Activated CD4-positive, alpha-beta T cell treated with anti-CD3 and anti-CD28 coated beads, Interleukin-2, amount 50 U/mL, for 16 hours (primary cell): Measurements from ENCODE around the gene B4GALT2.

Source experiments
- DNase-seq: peaks from one replicate; pipeline ENCODE4 v3.0.0-alpha.2; 2020

Gene B4GALT2

DNA sequence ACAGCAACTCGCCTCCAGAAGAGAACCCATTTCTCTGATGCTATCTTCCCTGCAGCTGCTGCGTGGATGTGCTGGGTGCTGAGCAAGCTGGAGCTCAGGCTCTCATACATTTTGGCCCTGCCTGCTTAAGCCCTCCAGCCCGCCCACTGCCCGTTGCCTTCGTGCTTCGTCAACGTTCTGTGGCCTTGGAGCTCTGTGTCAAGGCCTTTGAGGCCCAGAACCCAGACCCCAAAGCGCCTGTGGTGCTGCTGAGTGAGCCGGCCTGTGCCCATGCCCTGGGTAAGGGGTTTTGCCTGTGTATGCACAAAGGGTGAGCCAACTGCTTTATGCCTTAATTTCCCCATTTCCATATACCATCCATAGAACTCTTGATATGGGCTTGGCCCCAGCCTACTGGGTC is 8.1 kb upstream of the B4GALT2 start:
- DNase-seq: no peak

- no peak for DNase-seq
Measured at GRCh38 chr1:43971336-43971980, 7.6 kb upstream of the B4GALT2 start.

DNA sequence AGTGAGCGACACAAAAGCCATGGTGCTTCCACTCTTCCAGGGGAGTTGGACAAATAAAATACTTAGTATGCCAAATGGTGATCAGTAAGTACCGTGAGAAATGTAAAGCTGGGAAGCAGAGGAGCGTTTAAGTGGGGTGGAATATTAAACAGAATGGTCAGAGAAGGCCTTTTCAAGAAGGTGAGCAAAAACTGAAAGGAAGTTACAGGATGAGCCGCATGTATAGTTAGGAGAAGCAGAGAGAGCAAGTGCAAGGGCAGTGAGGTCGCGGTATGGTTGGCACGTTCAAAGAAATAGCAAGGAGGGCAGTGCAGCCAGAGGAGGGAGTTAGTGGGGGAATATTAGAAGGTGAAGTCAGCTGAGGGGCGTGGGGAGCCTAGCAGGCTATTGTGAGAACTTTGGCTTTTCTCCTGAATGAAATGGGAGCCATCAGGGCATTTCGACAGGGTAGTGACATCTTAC is 5.0 kb upstream of the B4GALT2 start:
- DNase-seq: no peak

GRCh38 chr1:43974443-43975248 is 4.4 kb upstream of the B4GALT2 start, which contains the start of gene ATP6V0B:
Gene ATP6V0B, plus strand, starts transcription at chr1:43974960. Its CDS starts 81 bp downstream, at chr1:43975041.
- peak; percentile 96 for DNase-seq

DNA sequence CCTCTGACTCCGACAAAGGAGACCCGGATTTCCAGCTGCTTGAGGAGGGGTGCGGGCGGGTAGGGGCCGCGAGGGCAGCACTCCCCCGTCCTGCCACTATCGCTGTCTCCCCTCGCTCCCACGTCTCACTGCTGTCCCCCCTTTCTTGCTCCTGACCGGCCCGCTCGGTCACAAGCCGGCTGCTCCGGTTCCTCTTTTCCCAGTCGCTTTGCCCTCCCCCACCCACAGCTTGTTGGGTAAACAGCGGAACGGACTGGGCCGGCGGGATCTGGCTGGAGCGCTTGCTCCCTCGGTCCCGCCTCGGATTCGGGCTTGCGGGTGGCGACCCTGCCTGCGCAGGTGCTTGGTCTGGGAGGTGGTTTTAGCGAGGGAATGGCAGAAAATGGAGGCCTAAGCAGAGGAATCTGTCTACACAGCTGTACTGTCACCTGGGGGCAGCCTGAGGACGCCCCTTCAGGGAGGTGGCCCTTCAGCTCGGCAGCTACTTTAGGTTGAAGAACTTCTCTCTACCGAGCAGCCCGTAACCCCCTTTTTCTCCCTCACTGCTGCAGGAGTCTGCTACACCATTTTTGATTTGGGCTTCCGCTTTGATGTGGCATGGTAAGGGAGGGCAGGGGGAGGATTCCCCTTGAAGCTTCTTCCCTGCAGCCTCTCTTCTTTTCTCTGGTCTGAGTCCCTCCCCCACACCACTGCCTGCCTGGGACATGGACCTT is 3.6 kb upstream of the B4GALT2 start:
- DNase-seq: peak; percentile 28

DNA sequence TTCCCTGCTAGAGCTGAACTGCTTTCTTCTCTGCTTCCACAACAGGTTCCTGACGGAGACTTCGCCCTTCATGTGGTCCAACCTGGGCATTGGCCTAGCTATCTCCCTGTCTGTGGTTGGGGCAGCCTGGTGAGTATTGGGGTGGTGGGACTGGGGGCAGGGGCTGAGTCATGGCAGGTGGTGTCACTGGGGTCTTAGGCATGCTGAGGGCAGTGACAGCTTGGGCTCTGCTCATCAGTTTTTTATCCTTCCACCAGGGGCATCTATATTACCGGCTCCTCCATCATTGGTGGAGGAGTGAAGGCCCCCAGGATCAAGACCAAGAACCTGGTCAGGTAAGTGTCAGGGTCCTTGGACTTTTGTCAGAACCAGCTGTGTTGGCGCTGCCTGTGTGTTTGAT is 3.0 kb upstream of the B4GALT2 start:
- DNase-seq: no peak

DNA sequence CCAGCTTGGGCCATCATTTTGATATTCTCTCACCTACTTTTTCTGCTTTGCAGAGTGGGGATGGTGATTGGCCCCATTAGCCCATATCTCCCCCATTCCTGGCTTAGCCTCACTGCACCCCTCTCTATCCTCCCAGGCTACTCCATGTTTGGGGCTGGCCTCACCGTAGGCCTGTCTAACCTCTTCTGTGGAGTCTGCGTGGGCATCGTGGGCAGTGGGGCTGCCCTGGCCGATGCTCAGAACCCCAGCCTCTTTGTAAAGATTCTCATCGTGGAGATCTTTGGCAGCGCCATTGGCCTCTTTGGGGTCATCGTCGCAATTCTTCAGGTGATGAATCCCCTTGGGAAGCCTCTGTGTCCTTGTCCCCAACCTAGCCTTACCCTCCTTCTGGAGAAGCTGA is 2.1 kb upstream of the B4GALT2 start:
- DNase-seq: no peak

GRCh38 chr1:43977376-43978263 is 1.4 kb upstream of the B4GALT2 start:
- DNase-seq: no peak

DNA sequence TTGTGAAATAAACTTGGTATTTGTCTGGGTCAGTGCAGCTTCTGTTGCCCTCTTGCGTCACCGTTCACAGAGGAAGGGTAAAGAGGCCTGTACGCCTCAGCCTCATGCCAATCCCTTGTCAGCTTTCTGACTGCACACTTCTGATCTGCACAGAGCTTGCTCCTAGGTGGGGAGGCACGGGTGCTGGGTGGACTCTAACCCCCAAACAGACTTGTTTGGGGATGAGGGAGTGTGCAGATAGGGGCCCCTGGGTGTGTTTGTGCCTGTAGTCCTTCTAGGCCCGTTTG is 803 bp upstream of the B4GALT2 start:
- DNase-seq: no peak

DNA sequence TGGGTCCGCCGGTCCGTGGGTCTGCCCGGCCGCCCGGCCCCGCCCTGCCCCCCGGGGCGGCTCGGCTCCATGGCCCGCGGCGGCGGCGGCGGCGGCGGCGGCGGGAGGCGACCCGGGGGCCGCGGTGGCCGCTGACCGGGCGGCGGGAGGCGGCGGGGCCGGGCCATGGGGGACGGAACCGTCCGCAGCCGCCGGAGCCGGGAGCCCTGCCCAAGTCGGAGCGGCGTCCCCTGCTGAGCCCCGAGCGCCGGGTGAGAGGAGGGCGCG is 184 bp downstream of the B4GALT2 start:
- DNase-seq: no peak

DNA sequence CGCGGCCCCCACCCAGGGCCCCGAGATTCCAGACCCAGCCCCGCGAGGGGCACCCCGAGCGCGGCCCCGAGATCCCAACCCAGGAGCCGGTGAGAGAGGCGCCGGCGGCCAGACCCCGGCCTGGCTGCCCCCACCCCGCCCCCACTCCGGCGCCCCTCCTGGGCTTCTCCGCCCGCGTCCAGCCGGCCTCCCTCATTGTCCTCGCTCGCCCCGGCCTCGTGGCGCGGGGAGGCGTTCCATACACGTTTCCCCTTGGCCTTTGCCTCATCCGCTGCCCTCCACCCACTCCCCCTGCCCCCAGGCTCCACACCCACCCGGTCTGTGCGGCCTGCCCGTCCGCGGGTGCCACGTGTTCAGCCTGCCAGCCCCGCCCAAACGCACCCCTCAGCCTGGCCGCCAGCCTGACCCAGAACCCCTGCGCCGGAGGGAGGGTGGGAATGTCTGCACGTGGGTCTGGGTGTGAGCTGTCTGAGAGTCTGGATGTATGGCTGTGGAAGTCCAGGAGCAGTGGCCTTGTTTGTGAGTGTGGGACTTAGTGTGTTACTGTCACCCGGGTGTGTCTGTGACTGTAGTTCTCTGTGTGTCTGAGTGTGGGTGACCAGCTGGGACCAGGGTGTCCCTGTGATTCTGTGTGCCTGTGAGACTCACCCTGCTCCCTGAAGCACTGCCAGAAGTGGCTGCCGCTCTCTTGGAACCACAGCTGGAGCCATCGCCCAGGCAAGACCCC is 681 bp downstream of the B4GALT2 start:
- peak; percentile 65 for DNase-seq

DNA sequence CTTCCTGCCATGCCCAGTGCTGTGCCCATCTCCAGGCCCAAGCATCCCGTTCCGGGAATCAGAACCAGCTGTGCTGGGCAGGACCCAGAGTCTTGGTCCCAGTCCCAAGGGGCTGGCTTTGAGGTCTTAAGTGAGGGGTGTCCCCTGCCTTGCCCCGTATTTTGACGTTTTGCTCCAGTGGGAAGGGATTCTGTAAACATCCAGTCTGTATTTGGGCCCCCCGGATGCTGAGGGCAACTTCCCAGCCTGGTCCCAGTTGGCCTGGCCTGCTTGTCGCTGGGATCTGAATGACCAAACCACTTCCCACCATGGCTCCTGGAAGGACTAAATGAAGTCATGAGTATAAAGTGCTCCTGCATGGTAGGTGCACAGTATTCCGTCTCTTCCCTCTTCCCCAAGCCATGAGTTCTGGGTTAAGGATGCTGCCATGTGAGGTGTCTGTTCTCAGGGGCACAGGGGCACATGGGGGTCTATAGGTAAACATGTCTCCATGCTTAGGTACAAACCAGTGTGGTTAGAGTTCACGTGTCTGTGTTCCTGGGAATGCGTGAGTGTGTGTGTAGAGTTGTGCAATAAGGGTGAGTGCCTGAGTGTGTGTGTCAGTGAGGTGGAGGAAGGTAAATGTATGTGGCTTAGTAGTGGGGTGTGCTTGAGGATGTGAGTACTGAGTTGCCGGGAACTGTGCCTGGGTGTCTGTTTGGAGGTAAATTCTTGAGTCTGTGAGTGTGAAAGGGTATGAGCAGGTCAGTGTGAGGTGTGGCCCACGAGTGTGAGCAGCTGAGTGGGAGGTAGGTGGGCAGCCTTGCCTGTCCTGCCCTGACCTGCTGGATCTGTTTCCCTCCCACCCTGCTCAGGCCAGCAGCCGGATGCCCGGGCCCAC is 1.5 kb downstream of the B4GALT2 start:
- DNase-seq: no peak

GRCh38 chr1:43981135-43981491 is 2.1 kb downstream of the B4GALT2 start:
- DNase-seq: no peak

DNA sequence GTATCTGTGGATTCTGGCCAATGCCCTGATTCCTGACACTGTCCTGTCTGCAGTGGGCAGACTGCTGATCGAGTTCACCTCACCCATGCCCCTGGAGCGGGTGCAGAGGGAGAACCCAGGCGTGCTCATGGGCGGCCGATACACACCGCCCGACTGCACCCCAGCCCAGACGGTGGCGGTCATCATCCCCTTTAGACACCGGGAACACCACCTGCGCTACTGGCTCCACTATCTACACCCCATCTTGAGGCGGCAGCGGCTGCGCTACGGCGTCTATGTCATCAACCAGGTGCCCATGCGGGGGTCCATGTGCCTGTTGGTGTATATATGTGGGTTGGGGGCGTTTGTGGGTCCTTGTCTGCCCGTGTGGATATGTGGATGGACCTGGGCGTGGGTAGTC is 2.6 kb downstream of the B4GALT2 start:
- no peak for DNase-seq

- no peak for DNase-seq
Measured at GRCh38 chr1:43982241-43982640, 3.2 kb downstream of the B4GALT2 start.

DNA sequence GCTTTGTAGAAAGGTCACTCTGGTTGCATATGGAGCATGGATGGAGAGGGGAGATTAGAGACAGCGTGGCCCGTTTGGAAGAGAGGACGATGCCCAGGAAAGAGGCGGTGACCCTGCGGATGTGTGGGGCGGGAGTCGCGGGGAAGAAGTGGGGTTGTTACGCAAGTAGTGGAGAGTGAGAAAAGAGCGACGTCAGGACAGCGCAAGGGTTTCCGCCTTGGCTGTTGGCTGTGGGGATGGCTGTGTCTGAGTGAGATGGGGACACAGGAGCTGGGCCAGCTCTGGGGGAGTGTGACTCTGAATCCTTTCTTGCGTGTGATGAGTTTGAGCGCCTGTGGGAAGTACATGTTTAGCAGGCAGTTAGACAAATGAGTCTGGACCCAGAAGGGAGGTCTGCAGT is 3.8 kb downstream of the B4GALT2 start:
- no peak for DNase-seq

- no peak for DNase-seq
Measured at GRCh38 chr1:43983253-43983899, 4.4 kb downstream of the B4GALT2 start.

GRCh38 chr1:43984855-43985254 is 5.8 kb downstream of the B4GALT2 start:
- DNase-seq: no peak

DNA sequence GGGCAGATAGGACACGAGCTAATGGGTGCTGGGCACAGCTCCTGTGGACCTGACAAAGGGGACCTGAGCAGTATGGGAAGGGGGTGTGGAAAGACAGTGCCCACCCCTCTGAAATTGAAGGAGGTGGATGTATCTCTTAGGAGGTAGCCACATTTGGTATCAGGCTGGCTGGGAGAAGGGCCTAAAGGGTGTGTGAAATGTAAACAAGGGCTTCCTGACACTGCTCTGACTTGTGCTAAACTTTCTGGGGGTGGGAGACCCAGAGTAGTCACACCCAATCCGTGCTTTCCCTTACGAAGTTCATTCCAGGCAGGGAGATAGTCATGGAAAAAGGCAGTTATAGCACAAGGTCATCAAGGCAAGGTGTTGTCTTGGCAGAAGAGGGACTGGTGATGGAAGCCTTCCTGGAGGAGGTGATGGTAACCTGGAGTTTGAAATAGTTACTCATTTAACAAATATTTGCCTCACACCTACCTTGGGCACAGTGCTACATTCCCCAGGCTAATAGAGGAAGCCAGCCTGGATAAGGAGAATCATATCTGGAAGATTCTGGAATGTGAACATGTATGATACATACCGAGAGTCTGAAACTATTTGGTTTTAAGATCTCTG is 7.1 kb downstream of the B4GALT2 start:
- DNase-seq: no peak

DNA sequence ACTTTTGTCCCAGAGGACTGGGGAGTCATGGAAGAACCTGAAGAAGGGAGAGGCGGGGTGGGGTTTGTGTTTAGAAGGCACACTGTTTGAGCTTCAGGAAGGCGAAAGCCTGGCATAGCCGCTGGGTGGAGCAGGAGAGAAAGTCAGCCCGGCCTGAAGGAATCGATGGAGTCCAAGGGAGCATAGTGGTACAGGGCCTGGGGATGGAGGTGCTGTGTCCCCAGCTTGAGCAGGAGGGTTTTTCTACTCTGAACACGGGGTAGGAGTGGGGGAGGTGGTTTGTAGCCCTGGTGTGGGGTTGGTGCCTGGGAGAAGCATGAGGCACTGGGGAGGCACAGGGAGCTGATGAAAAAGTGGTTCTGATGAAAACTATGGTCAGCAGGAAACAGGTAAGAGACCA is 7.7 kb downstream of the B4GALT2 start:
- no peak for DNase-seq
